Measurements from ENCODE around the gene NHEJ1.

DNA sequence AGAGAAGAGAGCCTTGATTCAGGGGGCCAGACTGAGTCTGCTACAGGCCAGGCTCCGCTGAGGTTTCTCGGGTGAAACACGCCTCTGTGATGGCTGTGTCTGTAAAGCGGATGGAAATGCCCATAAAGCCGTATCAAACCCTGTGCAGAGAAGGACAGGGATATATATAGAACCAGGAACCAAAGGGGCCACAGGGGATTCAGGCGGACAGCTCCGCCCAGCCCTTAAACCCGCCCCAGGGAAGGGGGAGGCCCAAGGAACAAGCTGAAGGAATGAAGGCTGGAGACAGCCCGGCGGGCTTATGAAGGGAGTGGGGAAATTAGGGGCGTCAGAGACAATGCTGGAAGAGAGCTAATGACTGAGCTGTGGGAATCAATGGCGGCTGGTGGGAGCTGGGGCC is 42.1 kb downstream of the NHEJ1 start:
- TF ChIP-seq, protein P1, sequence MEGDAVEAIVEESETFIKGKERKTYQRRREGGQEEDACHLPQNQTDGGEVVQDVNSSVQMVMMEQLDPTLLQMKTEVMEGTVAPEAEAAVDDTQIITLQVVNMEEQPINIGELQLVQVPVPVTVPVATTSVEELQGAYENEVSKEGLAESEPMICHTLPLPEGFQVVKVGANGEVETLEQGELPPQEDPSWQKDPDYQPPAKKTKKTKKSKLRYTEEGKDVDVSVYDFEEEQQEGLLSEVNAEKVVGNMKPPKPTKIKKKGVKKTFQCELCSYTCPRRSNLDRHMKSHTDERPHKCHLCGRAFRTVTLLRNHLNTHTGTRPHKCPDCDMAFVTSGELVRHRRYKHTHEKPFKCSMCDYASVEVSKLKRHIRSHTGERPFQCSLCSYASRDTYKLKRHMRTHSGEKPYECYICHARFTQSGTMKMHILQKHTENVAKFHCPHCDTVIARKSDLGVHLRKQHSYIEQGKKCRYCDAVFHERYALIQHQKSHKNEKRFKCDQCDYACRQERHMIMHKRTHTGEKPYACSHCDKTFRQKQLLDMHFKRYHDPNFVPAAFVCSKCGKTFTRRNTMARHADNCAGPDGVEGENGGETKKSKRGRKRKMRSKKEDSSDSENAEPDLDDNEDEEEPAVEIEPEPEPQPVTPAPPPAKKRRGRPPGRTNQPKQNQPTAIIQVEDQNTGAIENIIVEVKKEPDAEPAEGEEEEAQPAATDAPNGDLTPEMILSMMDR (IDR thresholded peaks at IDR 0.05) = no peak
- TF ChIP-seq POLR2A (IDR thresholded peaks at IDR 0.05) = no peak
